C4-2B (cell line): ENCODE measurements around the gene PIK3R5.

ENCODE experiments used
- ZFX ChIP-seq: fragments of 450-650 bp; IDR thresholded peaks from 2 replicates; pipeline ENCODE4 v1.6.1; 2017
- TF ChIP-seq, protein P1 (sequence below): fragments of 450-650 bp; conservative IDR thresholded peaks from 2 replicates; pipeline ENCODE4 v1.5.1; 2017; ENCODE audit warnings: mild to moderate bottlenecking

- TF ChIP-seq, protein P1, sequence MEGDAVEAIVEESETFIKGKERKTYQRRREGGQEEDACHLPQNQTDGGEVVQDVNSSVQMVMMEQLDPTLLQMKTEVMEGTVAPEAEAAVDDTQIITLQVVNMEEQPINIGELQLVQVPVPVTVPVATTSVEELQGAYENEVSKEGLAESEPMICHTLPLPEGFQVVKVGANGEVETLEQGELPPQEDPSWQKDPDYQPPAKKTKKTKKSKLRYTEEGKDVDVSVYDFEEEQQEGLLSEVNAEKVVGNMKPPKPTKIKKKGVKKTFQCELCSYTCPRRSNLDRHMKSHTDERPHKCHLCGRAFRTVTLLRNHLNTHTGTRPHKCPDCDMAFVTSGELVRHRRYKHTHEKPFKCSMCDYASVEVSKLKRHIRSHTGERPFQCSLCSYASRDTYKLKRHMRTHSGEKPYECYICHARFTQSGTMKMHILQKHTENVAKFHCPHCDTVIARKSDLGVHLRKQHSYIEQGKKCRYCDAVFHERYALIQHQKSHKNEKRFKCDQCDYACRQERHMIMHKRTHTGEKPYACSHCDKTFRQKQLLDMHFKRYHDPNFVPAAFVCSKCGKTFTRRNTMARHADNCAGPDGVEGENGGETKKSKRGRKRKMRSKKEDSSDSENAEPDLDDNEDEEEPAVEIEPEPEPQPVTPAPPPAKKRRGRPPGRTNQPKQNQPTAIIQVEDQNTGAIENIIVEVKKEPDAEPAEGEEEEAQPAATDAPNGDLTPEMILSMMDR: no peak
- TF ChIP-seq ZFX: no peak
These were observed 10.2 kb downstream of the PIK3R5 start for GRCh38 chr17:8955021-8955959.
